HepG2 (cell line): ENCODE data around the gene PACS1. TPM values are rescaled to one million over a fixed set of nuclear protein-coding genes. Genes with fewer than 3 reads are reported as not detected.

Experiments used
- ATF1 ChIP-seq: IDR thresholded peaks from 2 replicates; pipeline ENCODE4 v1.6.1; 2016; ENCODE audit warnings: mild to moderate bottlenecking, control low read depth
- CBX2 ChIP-seq, 2 experiments: fragments of 200-600 bp in 1 of 2; sonication (generic); formaldehyde crosslinking in 1 of 2; IDR thresholded peaks; 2 replicates each; pipeline versions ENCODE4 v1.7.0 to v1.8.1; 2018 to 2022; ENCODE audit warnings: low read depth in 2 of 2, low read length in 1 of 2, mild to moderate bottlenecking in 1 of 2, missing genetic modification reagents in 1 of 2
- GTF3A ChIP-seq: sonication (generic); formaldehyde crosslinking; conservative IDR thresholded peaks from 2 replicates; pipeline ENCODE4 v1.4.0; 2020; ENCODE audit warnings: mild to moderate bottlenecking, missing genetic modification reagents
- HMGXB3 ChIP-seq: sonication (generic); formaldehyde crosslinking; IDR thresholded peaks from 2 replicates; pipeline ENCODE4 v1.4.0; 2020; ENCODE audit warnings: missing genetic modification reagents, borderline replicate concordance
- KLF13 ChIP-seq: sonication (generic); formaldehyde crosslinking; IDR thresholded peaks from 2 replicates; pipeline ENCODE4 v1.4.0; 2020; ENCODE audit warnings: mild to moderate bottlenecking, missing genetic modification reagents
- MED13 ChIP-seq: sonication (generic); formaldehyde crosslinking; IDR thresholded peaks from 2 replicates; pipeline ENCODE4 v1.5.0; 2020; ENCODE audit warnings: missing genetic modification reagents
- NCOA2 ChIP-seq: sonication (generic); formaldehyde crosslinking; IDR thresholded peaks from 2 replicates; pipeline ENCODE4 v1.8.0; 2022; ENCODE audit warnings: inconsistent platforms
- NFATC3 ChIP-seq: sonication (generic); formaldehyde crosslinking; IDR thresholded peaks from 2 replicates; pipeline ENCODE4 v1.5.1; 2020; ENCODE audit warnings: mild to moderate bottlenecking, missing genetic modification reagents
- NFKBIZ ChIP-seq: IDR thresholded peaks from 2 replicates; pipeline ENCODE4 v1.6.1; 2018; ENCODE audit warnings: missing genetic modification reagents, missing compliant biosample characterization
- REXO4 ChIP-seq: sonication (generic); formaldehyde crosslinking; IDR thresholded peaks from 2 replicates; pipeline ENCODE4 v1.8.0; 2022; ENCODE audit warnings: missing genetic modification reagents, mild to moderate bottlenecking, borderline replicate concordance
- RFXANK ChIP-seq: IDR thresholded peaks from 2 replicates; pipeline ENCODE4 v1.6.1; 2016
- THYN1 ChIP-seq: sonication (generic); formaldehyde crosslinking; IDR thresholded peaks from 2 replicates; pipeline ENCODE4 v1.8.1; 2023; ENCODE audit warnings: low read depth, mild to moderate bottlenecking, moderate library complexity, missing genetic modification reagents, borderline replicate concordance
- ZBTB7A ChIP-seq: sonication (generic); formaldehyde crosslinking; IDR thresholded peaks from 2 replicates; pipeline ENCODE4 v1.8.0; 2022; ENCODE audit warnings: mild to moderate bottlenecking, missing genetic modification reagents
- ZNF224 ChIP-seq: sonication (generic); formaldehyde crosslinking; IDR thresholded peaks from 2 replicates; pipeline ENCODE4 v1.5.0; 2020; ENCODE audit warnings: mild to moderate bottlenecking, missing genetic modification reagents
- ZNF232 ChIP-seq: sonication (generic); formaldehyde crosslinking; IDR thresholded peaks from 2 replicates; pipeline ENCODE4 v1.4.0; 2020; ENCODE audit warnings: missing genetic modification reagents, borderline replicate concordance
- ZNF430 ChIP-seq: sonication (generic); formaldehyde crosslinking; IDR thresholded peaks from 2 replicates; pipeline ENCODE4 v1.9.0; 2021; ENCODE audit warnings: mild to moderate bottlenecking, missing genetic modification reagents
- ZNF672 ChIP-seq: sonication (generic); formaldehyde crosslinking; IDR thresholded peaks from 2 replicates; pipeline ENCODE4 v1.8.1; 2022; ENCODE audit warnings: missing genetic modification reagents
- ZNF687 ChIP-seq: sonication (generic); formaldehyde crosslinking; IDR thresholded peaks from 2 replicates; pipeline ENCODE4 v1.5.1; 2020; ENCODE audit warnings: mild to moderate bottlenecking, missing genetic modification reagents, moderate library complexity
- ZNF775 ChIP-seq: sonication (generic); formaldehyde crosslinking; IDR thresholded peaks from 2 replicates; pipeline ENCODE4 v1.4.0; 2020; ENCODE audit warnings: missing genetic modification reagents, mild to moderate bottlenecking, moderate library complexity, borderline replicate concordance
- ZSCAN21 ChIP-seq: sonication (generic); formaldehyde crosslinking; IDR thresholded peaks from 2 replicates; pipeline ENCODE4 v1.8.0; 2022; ENCODE audit warnings: mild to moderate bottlenecking, missing genetic modification reagents, moderate library complexity, borderline replicate concordance
- ZZZ3 ChIP-seq: sonication (generic); formaldehyde crosslinking; IDR thresholded peaks from 2 replicates; pipeline ENCODE4 v1.4.0; 2020; ENCODE audit warnings: missing genetic modification reagents, mild to moderate bottlenecking, borderline replicate concordance
- polyA plus RNA-seq, 8 experiments: library from polyadenylated mRNA; depleted of rRNA in 3 of 8; stranded (reverse) in 7 of 8; unstranded in 1 of 8; fragments of >200 nt; fragmentation: Illumina TruSeq in 4 of 8; extraction: Trizol in 4 of 8; gene quantifications; 2 replicates each; pipeline versions ENCODE4 v1.2.1 to v1.2.3, GENCODE V29; 2011 to 2016; ENCODE audit warnings: low read depth in 4 of 8, missing spikeins in 1 of 8, mixed read lengths in 1 of 8; ENCODE audit not compliant: insufficient read depth in 1 of 8
- total RNA-seq, 5 experiments: library from RNA; depleted of rRNA; stranded (reverse); fragments of >200 nt; fragmentation: Illumina TruSeq; extraction: Trizol; gene quantifications; 2 replicates each; pipeline ENCODE4 v1.2.3, GENCODE V29; 2016; ENCODE audit warnings: low read depth in 1 of 5

PACS1 gene
- total and polyA plus RNA-seq, 2 of the 13 experiments (the other 11 are each of a cell fraction or from before 2014, with no cell fraction given) = 7.6 to 8.6 TPM

- TF ChIP-seq HMGXB3 (CRISPR knock-in tag) (peak; percentile 95), KLF13 (no peak; the same call in 1 of the 2 replicates), ZNF430 (peak; percentile 73), ZSCAN21 (CRISPR knock-in tag) (no peak), THYN1 (no peak), REXO4 (CRISPR knock-in tag) (no peak), ZNF232 (CRISPR knock-in tag) (no peak), NFKBIZ (CRISPR knock-in tag) (no peak), ZNF672 (CRISPR knock-in tag) (no peak), NFATC3 (CRISPR knock-in tag) (peak; percentile 87; the same call in 1 of the 2 replicates), NCOA2 (CRISPR knock-in tag) (peak; percentile 31; the same call in 1 of the 2 replicates), RFXANK (0 out of 2 replicates have a peak, but pooled peaks have one; percentile 40), CBX2 (IDR thresholded peaks at IDR 0.05; ENCODE audit: low read depth, low read length) (no peak), CBX2 (CRISPR knock-in tag; IDR thresholded peaks at IDR 0.05; ENCODE audit: low read depth) (no peak), ZNF224 (peak; percentile 67; the same call in 1 of the 2 replicates), ATF1 (peak; percentile 83), ZZZ3 (CRISPR knock-in tag) (no peak; the same call in 1 of the 2 replicates), ZBTB7A (CRISPR knock-in tag) (no peak), ZNF687 (CRISPR knock-in tag) (peak; percentile 87), GTF3A (peak; percentile 91), MED13 (CRISPR knock-in tag) (0 out of 2 replicates have a peak, but pooled peaks have one; percentile 16), ZNF775 (CRISPR knock-in tag) (no peak)
Observed at GRCh38 chr11:66051766-66052663, 18.1 kb upstream of the PACS1 start, which contains the start of gene SF3B2 (continued).
